Skeletal muscle cell (primary cell): ENCODE data around the gene RPL7L1.

Source experiments
- DNase-seq: peaks from one replicate; pipeline ENCODE4 v3.0.0-alpha.2; 2010; ENCODE audit warnings: low read depth
- H3K4me3 ChIP-seq: 2 replicates; pipeline ENCODE4 v1.5.1; 2011; ENCODE audit warnings: low read depth, mild to moderate bottlenecking, control low read depth, low read length, moderate library complexity

Gene RPL7L1

GRCh38 chr6:42928986-42929820 is 49.8 kb downstream of the RPL7L1 start, which contains the start of gene CNPY3:
CNPY3 (plus strand) TSS chr6:42929480; CDS start chr6:42929571, 91 bp downstream.
- DNase-seq: peak; percentile 88
- peak within 1 kb of the TSS; percentile 69 for H3K4me3 ChIP-seq

- H3K4me3 ChIP-seq: peak overlapping the region; percentile 69
- DNase-seq: peak; percentile 40
Observed at GRCh38 chr6:42929821-42930360, 50.5 kb downstream of the RPL7L1 start.

GRCh38 chr6:42932412-42932811 is 53.0 kb downstream of the RPL7L1 start:
- no peak overlapping the region for H3K4me3 ChIP-seq
- DNase-seq: no peak

- no peak overlapping the region for H3K4me3 ChIP-seq
Observed at GRCh38 chr6:42933205-42933604, 53.8 kb downstream of the RPL7L1 start.

GRCh38 chr6:42935322-42935721 is 55.9 kb downstream of the RPL7L1 start:
- no peak for DNase-seq

More at GRCh38 chr6:42933205-42933604, 53.8 kb downstream of the RPL7L1 start:
- DNase-seq: no peak

GRCh38 chr6:42936398-42936797 is 57.0 kb downstream of the RPL7L1 start:
- no peak for DNase-seq
- no peak overlapping the region for H3K4me3 ChIP-seq

More at GRCh38 chr6:42935322-42935721, 55.9 kb downstream of the RPL7L1 start:
- H3K4me3 ChIP-seq: no peak overlapping the region

- DNase-seq: no peak
- H3K4me3 ChIP-seq: no peak overlapping the region
Observed at GRCh38 chr6:42937548-42938427, 58.4 kb downstream of the RPL7L1 start.

GRCh38 chr6:42938428-42938796 is 59.0 kb downstream of the RPL7L1 start:
- H3K4me3 ChIP-seq: no peak overlapping the region
- no peak for DNase-seq

- H3K4me3 ChIP-seq: no peak overlapping the region
- no peak for DNase-seq
Observed at GRCh38 chr6:42938987-42939809, 59.8 kb downstream of the RPL7L1 start.
